ENCODE results near the gene PDCD11.

The PDCD11 gene

GRCh38 chr10:103454026-103454425 lies 57.6 kb downstream of the PDCD11 start:
- no peaks in the 10 kb centered on the region for H3K27me3 ChIP-seq (ENCODE audit: insufficient read depth, poor library complexity, severe bottlenecking)
- H3K4me3 ChIP-seq (replicated peaks; ENCODE audit: insufficient read depth, low read length) = no peak overlapping the region
- no peak for DNase-seq (ENCODE audit: low read depth in 1 of 2, low spot score in 1 of 2)
- TF ChIP-seq GABPA (IDR thresholded peaks at IDR 0.05; ENCODE audit: low read depth) = no peak
- no peak for TF ChIP-seq POLR2AphosphoS5 (IDR thresholded peaks at IDR 0.05; ENCODE audit: low read depth)
- no peak for TF ChIP-seq SPI1 (IDR thresholded peaks at IDR 0.05; ENCODE audit: borderline replicate concordance, low read depth)
- TF ChIP-seq, protein P1, sequence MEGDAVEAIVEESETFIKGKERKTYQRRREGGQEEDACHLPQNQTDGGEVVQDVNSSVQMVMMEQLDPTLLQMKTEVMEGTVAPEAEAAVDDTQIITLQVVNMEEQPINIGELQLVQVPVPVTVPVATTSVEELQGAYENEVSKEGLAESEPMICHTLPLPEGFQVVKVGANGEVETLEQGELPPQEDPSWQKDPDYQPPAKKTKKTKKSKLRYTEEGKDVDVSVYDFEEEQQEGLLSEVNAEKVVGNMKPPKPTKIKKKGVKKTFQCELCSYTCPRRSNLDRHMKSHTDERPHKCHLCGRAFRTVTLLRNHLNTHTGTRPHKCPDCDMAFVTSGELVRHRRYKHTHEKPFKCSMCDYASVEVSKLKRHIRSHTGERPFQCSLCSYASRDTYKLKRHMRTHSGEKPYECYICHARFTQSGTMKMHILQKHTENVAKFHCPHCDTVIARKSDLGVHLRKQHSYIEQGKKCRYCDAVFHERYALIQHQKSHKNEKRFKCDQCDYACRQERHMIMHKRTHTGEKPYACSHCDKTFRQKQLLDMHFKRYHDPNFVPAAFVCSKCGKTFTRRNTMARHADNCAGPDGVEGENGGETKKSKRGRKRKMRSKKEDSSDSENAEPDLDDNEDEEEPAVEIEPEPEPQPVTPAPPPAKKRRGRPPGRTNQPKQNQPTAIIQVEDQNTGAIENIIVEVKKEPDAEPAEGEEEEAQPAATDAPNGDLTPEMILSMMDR (IDR thresholded peaks at IDR 0.05; ENCODE audit: insufficient read depth, low read length) = no peak
- H3K27ac ChIP-seq (replicated peaks) = no peak overlapping the region

- no peak overlapping the region for H3K4me3 ChIP-seq (replicated peaks; ENCODE audit: insufficient read depth, low read length)
- TF ChIP-seq POLR2AphosphoS5 (IDR thresholded peaks at IDR 0.05; ENCODE audit: low read depth) (no peak), SPI1 (IDR thresholded peaks at IDR 0.05; ENCODE audit: borderline replicate concordance, low read depth) (no peak), GABPA (IDR thresholded peaks at IDR 0.05; ENCODE audit: low read depth) (no peak)
- TF ChIP-seq, protein P2, sequence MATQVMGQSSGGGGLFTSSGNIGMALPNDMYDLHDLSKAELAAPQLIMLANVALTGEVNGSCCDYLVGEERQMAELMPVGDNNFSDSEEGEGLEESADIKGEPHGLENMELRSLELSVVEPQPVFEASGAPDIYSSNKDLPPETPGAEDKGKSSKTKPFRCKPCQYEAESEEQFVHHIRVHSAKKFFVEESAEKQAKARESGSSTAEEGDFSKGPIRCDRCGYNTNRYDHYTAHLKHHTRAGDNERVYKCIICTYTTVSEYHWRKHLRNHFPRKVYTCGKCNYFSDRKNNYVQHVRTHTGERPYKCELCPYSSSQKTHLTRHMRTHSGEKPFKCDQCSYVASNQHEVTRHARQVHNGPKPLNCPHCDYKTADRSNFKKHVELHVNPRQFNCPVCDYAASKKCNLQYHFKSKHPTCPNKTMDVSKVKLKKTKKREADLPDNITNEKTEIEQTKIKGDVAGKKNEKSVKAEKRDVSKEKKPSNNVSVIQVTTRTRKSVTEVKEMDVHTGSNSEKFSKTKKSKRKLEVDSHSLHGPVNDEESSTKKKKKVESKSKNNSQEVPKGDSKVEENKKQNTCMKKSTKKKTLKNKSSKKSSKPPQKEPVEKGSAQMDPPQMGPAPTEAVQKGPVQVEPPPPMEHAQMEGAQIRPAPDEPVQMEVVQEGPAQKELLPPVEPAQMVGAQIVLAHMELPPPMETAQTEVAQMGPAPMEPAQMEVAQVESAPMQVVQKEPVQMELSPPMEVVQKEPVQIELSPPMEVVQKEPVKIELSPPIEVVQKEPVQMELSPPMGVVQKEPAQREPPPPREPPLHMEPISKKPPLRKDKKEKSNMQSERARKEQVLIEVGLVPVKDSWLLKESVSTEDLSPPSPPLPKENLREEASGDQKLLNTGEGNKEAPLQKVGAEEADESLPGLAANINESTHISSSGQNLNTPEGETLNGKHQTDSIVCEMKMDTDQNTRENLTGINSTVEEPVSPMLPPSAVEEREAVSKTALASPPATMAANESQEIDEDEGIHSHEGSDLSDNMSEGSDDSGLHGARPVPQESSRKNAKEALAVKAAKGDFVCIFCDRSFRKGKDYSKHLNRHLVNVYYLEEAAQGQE (IDR thresholded peaks at IDR 0.05; ENCODE audit: insufficient replicate concordance, low read depth) = no peak
- TF ChIP-seq, protein P1 (IDR thresholded peaks at IDR 0.05; ENCODE audit: insufficient read depth, low read length) = no peak
- no peaks in the 10 kb centered on the region for H3K27me3 ChIP-seq (ENCODE audit: insufficient read depth, poor library complexity, severe bottlenecking)
- H3K27ac ChIP-seq (replicated peaks) = no peak overlapping the region
- DNase-seq (ENCODE audit: low read depth in 1 of 2, low spot score in 1 of 2) = no peak
Measured at GRCh38 chr10:103455235-103455634, 58.8 kb downstream of the PDCD11 start.

DNA sequence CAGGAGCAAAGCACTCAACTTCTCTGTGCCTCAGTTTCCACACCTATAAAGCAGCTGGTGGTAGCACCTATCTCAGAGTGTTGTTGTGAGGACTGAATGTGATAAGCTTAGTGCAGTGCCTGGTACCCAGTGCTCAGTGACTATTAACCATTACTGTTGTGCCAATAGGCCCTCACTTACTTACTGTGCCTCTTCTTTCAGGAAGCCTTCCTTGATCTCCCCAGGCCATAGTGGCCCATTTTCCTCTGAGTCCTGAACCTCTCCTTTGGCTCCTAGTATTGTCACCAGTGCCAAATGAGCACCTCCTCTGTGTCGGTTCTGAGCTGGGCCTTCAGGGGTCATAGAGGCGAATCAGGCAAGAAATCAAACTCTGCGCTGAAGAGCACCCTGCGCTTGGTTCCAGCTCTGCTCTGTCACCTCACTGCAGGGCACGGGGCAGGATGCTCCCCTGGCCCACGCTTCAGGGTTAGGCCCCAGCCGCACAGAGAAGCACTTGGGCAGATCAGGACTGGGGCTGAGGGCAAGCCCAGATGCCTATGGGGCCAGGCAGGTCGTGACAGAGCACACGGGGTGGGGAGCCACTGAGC lies 59.7 kb downstream of the PDCD11 start:
- TF ChIP-seq, protein P1 (IDR thresholded peaks at IDR 0.05; ENCODE audit: insufficient read depth, low read length) = no peak
- TF ChIP-seq, protein P2 (IDR thresholded peaks at IDR 0.05; ENCODE audit: insufficient replicate concordance, low read depth) = no peak
- TF ChIP-seq POLR2AphosphoS5 (IDR thresholded peaks at IDR 0.05; ENCODE audit: low read depth) (no peak), GABPA (IDR thresholded peaks at IDR 0.05; ENCODE audit: low read depth) (no peak), SPI1 (IDR thresholded peaks at IDR 0.05; ENCODE audit: borderline replicate concordance, low read depth) (no peak)
- Histone ChIP-seq H3K27ac (replicated peaks) (no peak overlapping the region), H3K4me3 (replicated peaks; ENCODE audit: insufficient read depth, low read length) (no peak overlapping the region), H3K27me3 (ENCODE audit: insufficient read depth, poor library complexity, severe bottlenecking) (no peaks in the 10 kb centered on the region)
- DNase-seq (ENCODE audit: low read depth in 1 of 2, low spot score in 1 of 2) = no peak

Measured in HL-60 (cell line).